ENCODE measurements around the gene MAGI2. TPM values are rescaled to one million over a fixed set of nuclear protein-coding genes. Genes with fewer than 3 reads are reported as not detected.
"Not testable (repeated sequence)": the region's sequence is repeated elsewhere in the genome, so short reads cannot be mapped to it uniquely, and the experiment has no call there.

MAGI2 gene
- total RNA-seq, 1 donor from 2014 or later = 0.38 TPM

DNA sequence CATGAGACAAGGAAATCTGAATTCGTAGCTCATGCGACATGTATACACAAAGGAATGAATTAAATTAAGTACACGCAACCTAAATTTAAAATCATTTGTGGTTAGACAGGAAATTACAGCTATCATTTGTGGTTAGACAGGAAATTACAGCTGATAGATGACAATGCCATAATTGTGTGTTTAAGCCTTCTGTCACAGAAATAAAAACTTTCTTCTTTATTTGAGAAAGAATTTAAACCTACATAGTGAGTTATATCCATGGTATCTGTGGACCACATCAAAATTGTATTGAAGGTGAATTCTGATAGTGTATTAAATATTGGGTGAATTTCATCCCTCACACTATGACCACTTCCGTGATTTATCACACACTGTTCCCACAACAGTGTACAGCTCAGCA, 362.9 kb downstream of the MAGI2 start:
- Mint-ChIP-seq H3K9me3 (peaks cover 8% of the 10 kb centered on the region), H3K4me3 (no peak overlapping the region), H3K4me1 (no peaks in the 10 kb centered on the region), H3K36me3 (ENCODE audit: low read depth) (no peaks in the 10 kb centered on the region), H3K27ac (no peak overlapping the region), H3K27me3 (no peaks in the 10 kb centered on the region)
- TF ChIP-seq, protein P1, sequence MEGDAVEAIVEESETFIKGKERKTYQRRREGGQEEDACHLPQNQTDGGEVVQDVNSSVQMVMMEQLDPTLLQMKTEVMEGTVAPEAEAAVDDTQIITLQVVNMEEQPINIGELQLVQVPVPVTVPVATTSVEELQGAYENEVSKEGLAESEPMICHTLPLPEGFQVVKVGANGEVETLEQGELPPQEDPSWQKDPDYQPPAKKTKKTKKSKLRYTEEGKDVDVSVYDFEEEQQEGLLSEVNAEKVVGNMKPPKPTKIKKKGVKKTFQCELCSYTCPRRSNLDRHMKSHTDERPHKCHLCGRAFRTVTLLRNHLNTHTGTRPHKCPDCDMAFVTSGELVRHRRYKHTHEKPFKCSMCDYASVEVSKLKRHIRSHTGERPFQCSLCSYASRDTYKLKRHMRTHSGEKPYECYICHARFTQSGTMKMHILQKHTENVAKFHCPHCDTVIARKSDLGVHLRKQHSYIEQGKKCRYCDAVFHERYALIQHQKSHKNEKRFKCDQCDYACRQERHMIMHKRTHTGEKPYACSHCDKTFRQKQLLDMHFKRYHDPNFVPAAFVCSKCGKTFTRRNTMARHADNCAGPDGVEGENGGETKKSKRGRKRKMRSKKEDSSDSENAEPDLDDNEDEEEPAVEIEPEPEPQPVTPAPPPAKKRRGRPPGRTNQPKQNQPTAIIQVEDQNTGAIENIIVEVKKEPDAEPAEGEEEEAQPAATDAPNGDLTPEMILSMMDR (IDR thresholded peaks at IDR 0.05) = no peak
- ATAC-seq (ENCODE audit: low read depth) (no peak), DNase-seq (no peak)
- intact Hi-C loops (cut with micrococcal nuclease) = no loop called here
- POLR2A ChIA-PET = no interaction called here
- CTCF ChIA-PET = no interaction called here

- H3K4me3 Mint-ChIP-seq = no peak overlapping the region
- peaks cover 5% of the 10 kb centered on the region for H3K9me3 Mint-ChIP-seq
- ATAC-seq (ENCODE audit: low read depth) = no peak
- POLR2A ChIA-PET = no interaction called here
- no peaks in the 10 kb centered on the region for H3K4me1 Mint-ChIP-seq
- no peak for DNase-seq
- no peak overlapping the region for H3K27ac Mint-ChIP-seq
- CTCF ChIA-PET = no interaction called here
- no peaks in the 10 kb centered on the region for H3K36me3 Mint-ChIP-seq (ENCODE audit: low read depth)
- intact Hi-C loops (cut with micrococcal nuclease) = no loop called here
- TF ChIP-seq, protein P1 (IDR thresholded peaks at IDR 0.05) = no peak
- no peaks in the 10 kb centered on the region for H3K27me3 Mint-ChIP-seq
Measured at GRCh38 chr7:79084423-79084822, 369.0 kb downstream of the MAGI2 start.

- no peak overlapping the region for H3K4me3 Mint-ChIP-seq
- intact Hi-C loops (cut with micrococcal nuclease) = no loop called here
- ATAC-seq (ENCODE audit: low read depth) (no peak), DNase-seq (no peak)
- POLR2A ChIA-PET = no interaction called here
- peaks cover 3% of the 10 kb centered on the region for H3K9me3 Mint-ChIP-seq
- TF ChIP-seq, protein P1 (IDR thresholded peaks at IDR 0.05) = no peak
- CTCF ChIA-PET = no interaction called here
- no peaks in the 10 kb centered on the region for H3K4me1 Mint-ChIP-seq
- H3K27me3 Mint-ChIP-seq = no peaks in the 10 kb centered on the region
- no peak overlapping the region for H3K27ac Mint-ChIP-seq
- no peaks in the 10 kb centered on the region for H3K36me3 Mint-ChIP-seq (ENCODE audit: low read depth)
Measured at GRCh38 chr7:79079919-79080554, 373.4 kb downstream of the MAGI2 start.

DNA sequence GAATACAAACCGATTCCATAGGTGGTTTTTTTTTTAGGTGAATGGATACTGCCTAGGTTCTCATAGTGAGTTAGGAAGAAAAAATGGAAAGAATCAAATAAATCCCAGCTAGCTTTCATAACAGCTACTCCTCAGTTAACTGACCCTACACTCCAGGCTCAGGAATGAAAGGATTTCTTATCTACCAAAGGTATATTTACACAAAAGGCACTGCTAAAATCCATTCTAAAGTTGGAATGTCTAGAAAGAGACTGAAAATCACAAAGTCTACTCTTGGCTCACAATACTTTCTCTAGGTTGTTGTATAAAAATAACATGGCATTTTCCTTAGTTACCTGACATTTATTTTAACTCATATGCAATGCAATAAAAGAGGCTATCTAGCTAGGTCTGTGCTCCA, 375.2 kb downstream of the MAGI2 start:
- H3K36me3 Mint-ChIP-seq (ENCODE audit: low read depth) = no peaks in the 10 kb centered on the region
- no peaks in the 10 kb centered on the region for H3K4me1 Mint-ChIP-seq

GRCh38 chr7:79071187-79071586, 382.3 kb downstream of the MAGI2 start:
- POLR2A ChIA-PET; CTCF ChIA-PET; DNase-seq; H3K4me3 Mint-ChIP-seq; H3K27ac Mint-ChIP-seq; H3K36me3 Mint-ChIP-seq (ENCODE audit: low read depth); H3K4me1 Mint-ChIP-seq; H3K27me3 Mint-ChIP-seq; H3K9me3 Mint-ChIP-seq; ATAC-seq (ENCODE audit: low read depth); intact Hi-C loops (cut with micrococcal nuclease): not testable (repeated sequence)

More for the DNA sequence above, 375.2 kb downstream of the MAGI2 start:
- DNase-seq = no peak
- no peaks in the 10 kb centered on the region for H3K27me3 Mint-ChIP-seq
- H3K4me3 Mint-ChIP-seq = no peak overlapping the region
- no peak overlapping the region for H3K27ac Mint-ChIP-seq
- intact Hi-C loops (cut with micrococcal nuclease) = no loop called here
- TF ChIP-seq, protein P1 (IDR thresholded peaks at IDR 0.05) = no peak
- POLR2A ChIA-PET = no interaction called here
- ATAC-seq (ENCODE audit: low read depth) = no peak
- CTCF ChIA-PET = no interaction called here
- peaks cover 6% of the 10 kb centered on the region for H3K9me3 Mint-ChIP-seq

Data from activated B cell treated with CpG ODN at 0.5 μM for 24 hours (primary cell).